Skeletal muscle tissue (tissue), 4 donors: Measurements from ENCODE around the gene RHO. TPM values are rescaled to one million over a fixed set of nuclear protein-coding genes. Genes with fewer than 3 reads are reported as not detected.
A peak's percentile ranks its signal among the peaks of the same experiment; 100 is the strongest.
"Not testable (repeated sequence)": the region's sequence is repeated elsewhere in the genome, so short reads cannot be mapped to it uniquely, and the experiment has no call there.

Experiments
- H3K27ac ChIP-seq: one replicate; pipeline ENCODE4 v1.7.0; 2013; ENCODE audit warnings: mild to moderate bottlenecking, low read depth, low read length, inconsistent platforms
- H3K27me3 ChIP-seq, 3 donors: one replicate each; pipeline ENCODE4 v1.7.0; 2013; ENCODE audit warnings: low read length in 3 of 3; ENCODE audit not compliant: control insufficient read depth in 3 of 3, insufficient read depth in 3 of 3
- H3K36me3 ChIP-seq, 3 donors: one replicate each; pipeline ENCODE4 v1.7.0; 2013; ENCODE audit warnings: low read length in 3 of 3; ENCODE audit not compliant: control insufficient read depth in 3 of 3, insufficient read depth in 3 of 3
- H3K4me1 ChIP-seq, 3 donors: one replicate each; pipeline ENCODE4 v1.7.0; 2013; ENCODE audit warnings: low read length in 3 of 3, mild to moderate bottlenecking in 3 of 3; ENCODE audit not compliant: control insufficient read depth in 3 of 3, insufficient read depth in 3 of 3
- H3K4me3 ChIP-seq, 3 donors: one replicate each; pipeline ENCODE4 v1.7.0; 2013; ENCODE audit warnings: low read length in 3 of 3
- H3K9ac ChIP-seq, 3 donors: one replicate each; pipeline ENCODE4 v1.7.0; 2013; ENCODE audit warnings: low read length in 3 of 3, mild to moderate bottlenecking in 3 of 3, moderate library complexity in 2 of 3, low read depth in 1 of 3
- H3K9me3 ChIP-seq, 3 donors: one replicate each; pipeline ENCODE4 v1.7.0; 2013; ENCODE audit warnings: low read length in 3 of 3; ENCODE audit not compliant: control insufficient read depth in 3 of 3
- total RNA-seq: library from RNA; depleted of rRNA; stranded (reverse); fragments of >200 nt; gene quantifications from one replicate; pipeline ENCODE4 v1.2.3, GENCODE V29; 2014
- donor health status: Osteomylitis.

The RHO gene
- total RNA-seq, 1 donor from 2014 or later = not detected

GRCh38 chr3:129487868-129488335 is 40.5 kb upstream of the RHO start:
- not testable (repeated sequence) for H3K9me3 ChIP-seq, H3K36me3 ChIP-seq, H3K27me3 ChIP-seq, H3K9ac ChIP-seq, H3K4me3 ChIP-seq
- peak overlapping the region; percentile 70 for H3K27ac ChIP-seq
- H3K4me1 ChIP-seq = peaks cover 34 to 49% (median 34%) of the 10 kb centered on the region in 3 donors

- not testable (repeated sequence) for H3K27ac ChIP-seq
- peaks cover 34 to 49% (median 34%) of the 10 kb centered on the region in 3 donors for H3K4me1 ChIP-seq
Measured at GRCh38 chr3:129489258-129489657, 39.2 kb upstream of the RHO start.

GRCh38 chr3:129490273-129490675 is 38.2 kb upstream of the RHO start:
- Histone ChIP-seq H3K36me3 (peaks cover 0 to 7% (median 3%) of the 10 kb centered on the region in 3 donors), H3K27me3 (no peaks in the 10 kb centered on the region), H3K4me1 (peaks cover 34 to 43% (median 37%) of the 10 kb centered on the region in 3 donors), H3K9me3 (no peaks in the 10 kb centered on the region), H3K27ac (peak overlapping the region; percentile 81), H3K4me3 (no peak overlapping the region), H3K9ac (peak overlapping the region; percentile 17 to 54 (median 23))

More at GRCh38 chr3:129489258-129489657, 39.2 kb upstream of the RHO start:
- not testable (repeated sequence) for H3K9ac ChIP-seq, H3K4me3 ChIP-seq, H3K27me3 ChIP-seq, H3K36me3 ChIP-seq, H3K9me3 ChIP-seq

- Histone ChIP-seq H3K27ac (peak overlapping the region; percentile 81), H3K9ac (peak overlapping the region in 1 of 3 donors; percentile 17), H3K4me1 (peaks cover 28 to 35% (median 35%) of the 10 kb centered on the region in 3 donors)
- H3K36me3 ChIP-seq, H3K27me3 ChIP-seq, H3K9me3 ChIP-seq, H3K4me3 ChIP-seq: not testable (repeated sequence)
Measured at GRCh38 chr3:129491077-129491476, 37.4 kb upstream of the RHO start.

GRCh38 chr3:129491794-129492193 is 36.6 kb upstream of the RHO start:
- peaks cover 0 to 7% (median 3%) of the 10 kb centered on the region in 3 donors for H3K36me3 ChIP-seq
- H3K27ac ChIP-seq = no peak overlapping the region
- H3K9ac ChIP-seq = no peak overlapping the region
- no peaks in the 10 kb centered on the region for H3K27me3 ChIP-seq
- H3K4me1 ChIP-seq = peaks cover 21 to 28% (median 28%) of the 10 kb centered on the region in 3 donors
- no peak overlapping the region for H3K4me3 ChIP-seq
- no peaks in the 10 kb centered on the region for H3K9me3 ChIP-seq

GRCh38 chr3:129492691-129493090 is 35.7 kb upstream of the RHO start:
- Histone ChIP-seq H3K9me3 (no peaks in the 10 kb centered on the region), H3K27ac (no peak overlapping the region), H3K27me3 (no peaks in the 10 kb centered on the region), H3K4me1 (peaks cover 12 to 20% (median 19%) of the 10 kb centered on the region in 3 donors), H3K36me3 (peaks cover 0 to 7% (median 3%) of the 10 kb centered on the region in 3 donors), H3K4me3 (no peak overlapping the region), H3K9ac (no peak overlapping the region)

- H3K4me1 ChIP-seq = peaks cover 7 to 17% (median 16%) of the 10 kb centered on the region in 3 donors
- H3K36me3 ChIP-seq = peaks cover 0 to 7% (median 3%) of the 10 kb centered on the region in 3 donors
- no peaks in the 10 kb centered on the region for H3K27me3 ChIP-seq
- H3K4me3 ChIP-seq = no peak overlapping the region
- H3K9me3 ChIP-seq = no peaks in the 10 kb centered on the region
- no peak overlapping the region for H3K9ac ChIP-seq
- H3K27ac ChIP-seq = no peak overlapping the region
Measured at GRCh38 chr3:129493206-129493605, 35.2 kb upstream of the RHO start.

- not testable (repeated sequence) for H3K9me3 ChIP-seq, H3K36me3 ChIP-seq, H3K9ac ChIP-seq, H3K27me3 ChIP-seq, H3K4me3 ChIP-seq
- peaks cover 7 to 18% (median 14%) of the 10 kb centered on the region in 3 donors for H3K4me1 ChIP-seq
- peak overlapping the region; percentile 75 for H3K27ac ChIP-seq
Measured at GRCh38 chr3:129494499-129494898, 33.9 kb upstream of the RHO start.

- peaks cover 7 to 20% (median 12%) of the 10 kb centered on the region in 3 donors for H3K4me1 ChIP-seq
- H3K4me3 ChIP-seq, H3K9ac ChIP-seq, H3K9me3 ChIP-seq, H3K36me3 ChIP-seq, H3K27me3 ChIP-seq: not testable (repeated sequence)
- H3K27ac ChIP-seq = peak overlapping the region; percentile 75
Measured at GRCh38 chr3:129495006-129495639, 33.3 kb upstream of the RHO start.

- H3K9me3 ChIP-seq = not testable (repeated sequence)
- peaks cover 0 to 14% (median 5%) of the 10 kb centered on the region in 3 donors for H3K36me3 ChIP-seq
Measured at GRCh38 chr3:129497876-129498275, 30.6 kb upstream of the RHO start.

More at GRCh38 chr3:129497876-129498275, 30.6 kb upstream of the RHO start:
- Histone ChIP-seq H3K4me1 (peaks cover 14 to 34% (median 15%) of the 10 kb centered on the region in 3 donors), H3K9ac (peak overlapping the region in 1 of 3 donors; percentile 43)
- H3K27ac ChIP-seq, H3K27me3 ChIP-seq, H3K4me3 ChIP-seq: not testable (repeated sequence)
